ENCODE measurements around the gene ARHGAP32.
"Not testable (repeated sequence)": the region's sequence is repeated elsewhere in the genome, so short reads cannot be mapped to it uniquely, and the experiment has no call there.

ARHGAP32 gene

DNA sequence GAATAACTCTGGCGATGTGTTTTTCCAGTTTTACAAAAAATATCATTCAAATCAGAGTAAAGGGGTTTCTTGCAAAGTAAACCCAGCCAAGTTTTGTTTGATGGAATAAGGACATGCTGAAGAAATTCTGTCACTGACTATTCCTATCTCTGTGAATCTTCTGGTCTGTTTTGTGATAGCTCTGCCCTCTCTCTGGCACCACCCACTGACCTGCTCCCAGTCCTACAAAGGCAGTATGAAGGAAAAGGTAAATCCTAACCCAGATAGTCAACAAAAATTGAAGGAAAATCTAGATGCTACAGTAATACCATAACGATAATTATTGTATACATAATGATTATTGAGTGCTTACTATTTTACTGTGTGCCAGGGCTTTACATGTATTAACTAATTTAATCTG, 173.1 kb downstream of the ARHGAP32 start:
- TF ChIP-seq, protein P1, sequence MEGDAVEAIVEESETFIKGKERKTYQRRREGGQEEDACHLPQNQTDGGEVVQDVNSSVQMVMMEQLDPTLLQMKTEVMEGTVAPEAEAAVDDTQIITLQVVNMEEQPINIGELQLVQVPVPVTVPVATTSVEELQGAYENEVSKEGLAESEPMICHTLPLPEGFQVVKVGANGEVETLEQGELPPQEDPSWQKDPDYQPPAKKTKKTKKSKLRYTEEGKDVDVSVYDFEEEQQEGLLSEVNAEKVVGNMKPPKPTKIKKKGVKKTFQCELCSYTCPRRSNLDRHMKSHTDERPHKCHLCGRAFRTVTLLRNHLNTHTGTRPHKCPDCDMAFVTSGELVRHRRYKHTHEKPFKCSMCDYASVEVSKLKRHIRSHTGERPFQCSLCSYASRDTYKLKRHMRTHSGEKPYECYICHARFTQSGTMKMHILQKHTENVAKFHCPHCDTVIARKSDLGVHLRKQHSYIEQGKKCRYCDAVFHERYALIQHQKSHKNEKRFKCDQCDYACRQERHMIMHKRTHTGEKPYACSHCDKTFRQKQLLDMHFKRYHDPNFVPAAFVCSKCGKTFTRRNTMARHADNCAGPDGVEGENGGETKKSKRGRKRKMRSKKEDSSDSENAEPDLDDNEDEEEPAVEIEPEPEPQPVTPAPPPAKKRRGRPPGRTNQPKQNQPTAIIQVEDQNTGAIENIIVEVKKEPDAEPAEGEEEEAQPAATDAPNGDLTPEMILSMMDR (IDR thresholded peaks at IDR 0.05; ENCODE audit: extremely low read depth, insufficient read depth, missing control alignments) = no peak
- in situ Hi-C loops (cut with MboI; ENCODE audit: low pct_unique_long_range_greater_than_20kb, low sequenced_read_pairs, unreplicated experiment) = no loop called here

DNA sequence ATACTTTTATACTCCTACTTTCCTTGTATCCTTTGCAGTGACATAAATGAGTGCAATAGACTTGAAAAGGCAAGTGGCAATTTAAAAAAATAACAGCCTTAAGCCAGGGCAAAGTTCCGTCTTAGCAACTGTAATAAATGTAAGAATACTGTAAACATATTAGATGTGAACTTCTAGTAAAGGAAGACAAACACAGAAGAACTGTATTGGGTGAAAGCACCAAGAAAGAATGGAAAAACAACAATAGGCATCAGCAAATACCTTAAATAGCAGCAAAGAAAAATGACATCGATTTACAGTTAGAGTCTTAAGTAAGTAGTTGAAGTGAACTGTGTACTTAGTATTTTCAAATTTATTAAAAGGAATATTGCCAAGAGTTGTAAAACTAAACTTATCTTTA, 174.0 kb downstream of the ARHGAP32 start:
- TF ChIP-seq, protein P1 (IDR thresholded peaks at IDR 0.05; ENCODE audit: extremely low read depth, insufficient read depth, missing control alignments) = no peak
- in situ Hi-C loops (cut with MboI; ENCODE audit: low pct_unique_long_range_greater_than_20kb, low sequenced_read_pairs, unreplicated experiment) = no loop called here
- no peak for DNase-seq (ENCODE audit: low spot score)

More for the DNA sequence above, 173.1 kb downstream of the ARHGAP32 start:
- no peak for DNase-seq (ENCODE audit: low spot score)

DNA sequence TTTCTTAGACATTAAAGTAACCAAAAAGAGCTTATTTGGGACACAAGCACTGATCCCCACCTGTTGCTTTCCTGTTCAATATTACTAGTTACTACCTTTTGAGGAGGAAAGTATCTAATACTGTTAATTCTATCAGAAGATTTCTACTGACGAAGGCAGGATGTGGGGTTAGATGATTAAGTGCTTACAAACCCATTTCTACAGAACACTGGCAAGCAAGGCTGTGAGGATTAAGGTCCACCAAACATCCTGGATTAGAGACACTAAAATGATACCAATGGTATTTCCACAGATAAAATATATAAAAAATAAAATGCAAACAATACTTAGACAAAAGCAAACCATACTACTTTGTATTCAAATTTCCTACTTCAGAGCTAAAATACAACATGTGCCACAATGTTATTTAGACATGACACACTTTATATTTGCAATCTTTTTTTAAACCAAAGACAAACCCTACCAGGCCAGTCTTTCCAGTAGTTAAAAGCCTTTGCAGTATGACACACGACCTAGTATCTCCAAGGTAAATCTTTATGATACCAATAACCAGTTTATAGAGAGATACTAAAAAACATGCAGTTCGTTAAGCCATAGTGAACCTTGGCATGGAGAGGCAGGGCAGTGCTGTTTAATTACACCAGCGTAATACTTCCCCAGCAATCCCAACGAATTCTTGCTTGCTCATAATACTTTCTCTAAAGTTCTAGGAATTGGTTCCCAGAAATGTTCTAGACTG, 178.2 kb downstream of the ARHGAP32 start:
- in situ Hi-C loops (cut with MboI; ENCODE audit: low pct_unique_long_range_greater_than_20kb, low sequenced_read_pairs, unreplicated experiment) = no loop called here
- TF ChIP-seq, protein P1 (IDR thresholded peaks at IDR 0.05; ENCODE audit: extremely low read depth, insufficient read depth, missing control alignments) = no peak
- DNase-seq (ENCODE audit: low spot score) = no peak

DNA sequence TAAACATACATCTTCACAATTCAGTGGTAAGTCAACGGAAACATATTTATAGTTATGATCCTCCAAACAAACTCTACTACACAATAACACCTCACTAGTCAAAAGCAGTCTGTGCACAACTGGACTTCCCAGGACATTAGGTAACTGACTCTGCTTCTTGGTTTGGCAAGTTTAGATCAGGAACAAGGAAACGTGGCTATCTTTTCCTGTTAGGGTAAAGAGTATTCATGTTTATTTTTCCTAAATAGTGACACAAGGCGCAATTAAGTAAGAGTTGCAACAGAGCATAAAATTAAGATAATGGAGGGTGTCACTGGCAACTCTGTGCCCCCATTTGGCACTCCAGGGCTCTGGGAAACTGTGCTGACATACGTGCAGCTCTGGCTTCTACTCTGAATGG, 179.2 kb downstream of the ARHGAP32 start:
- TF ChIP-seq, protein P1 (IDR thresholded peaks at IDR 0.05; ENCODE audit: extremely low read depth, insufficient read depth, missing control alignments) = no peak
- in situ Hi-C loops (cut with MboI; ENCODE audit: low pct_unique_long_range_greater_than_20kb, low sequenced_read_pairs, unreplicated experiment) = no loop called here
- no peak for DNase-seq (ENCODE audit: low spot score)

DNA sequence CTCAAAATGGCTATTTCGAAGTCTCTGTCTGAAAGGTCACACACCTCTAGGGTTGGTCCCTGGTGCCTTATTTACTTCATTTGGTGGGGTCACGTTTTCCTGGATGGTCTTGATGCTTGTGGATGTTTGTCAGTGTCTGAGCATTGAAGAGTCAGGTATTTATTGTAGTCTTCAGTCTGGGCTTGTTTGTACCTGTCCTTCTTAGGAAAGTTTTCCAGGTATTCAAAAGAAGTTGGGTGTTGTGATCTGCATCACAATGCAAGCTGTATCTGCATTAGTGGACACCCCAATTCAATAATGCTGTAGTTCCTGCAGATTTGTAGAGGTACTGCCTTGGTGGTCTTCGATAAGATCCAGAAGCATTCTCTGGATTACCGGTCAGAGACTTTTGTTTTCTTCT, 186.0 kb downstream of the ARHGAP32 start:
- DNase-seq (ENCODE audit: low spot score) = no peak
- in situ Hi-C loops (cut with MboI; ENCODE audit: low pct_unique_long_range_greater_than_20kb, low sequenced_read_pairs, unreplicated experiment) = no loop called here
- TF ChIP-seq, protein P1 (IDR thresholded peaks at IDR 0.05; ENCODE audit: extremely low read depth, insufficient read depth, missing control alignments) = no peak

DNA sequence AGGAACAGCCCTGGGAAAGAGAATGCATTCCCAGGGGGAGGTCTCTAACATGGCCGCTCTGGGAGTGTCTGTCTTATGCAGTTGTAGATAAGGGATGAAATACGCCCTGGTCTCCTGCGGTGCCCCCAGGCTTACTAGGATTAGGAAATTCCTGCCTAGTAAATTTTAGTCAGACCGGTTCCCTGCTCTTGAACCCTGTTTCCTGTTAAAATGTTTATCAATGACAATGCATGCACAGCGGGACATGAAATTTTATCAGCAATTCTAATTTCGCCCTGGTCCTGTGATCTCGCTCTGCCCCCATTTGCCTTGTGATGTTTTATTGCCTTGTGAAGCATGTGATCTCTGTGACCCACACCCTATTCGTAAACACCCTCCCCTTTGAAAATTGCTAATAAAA, 193.0 kb downstream of the ARHGAP32 start:
- in situ Hi-C loops (cut with MboI; ENCODE audit: low pct_unique_long_range_greater_than_20kb, low sequenced_read_pairs, unreplicated experiment); DNase-seq (ENCODE audit: low spot score): not testable (repeated sequence)

DNA sequence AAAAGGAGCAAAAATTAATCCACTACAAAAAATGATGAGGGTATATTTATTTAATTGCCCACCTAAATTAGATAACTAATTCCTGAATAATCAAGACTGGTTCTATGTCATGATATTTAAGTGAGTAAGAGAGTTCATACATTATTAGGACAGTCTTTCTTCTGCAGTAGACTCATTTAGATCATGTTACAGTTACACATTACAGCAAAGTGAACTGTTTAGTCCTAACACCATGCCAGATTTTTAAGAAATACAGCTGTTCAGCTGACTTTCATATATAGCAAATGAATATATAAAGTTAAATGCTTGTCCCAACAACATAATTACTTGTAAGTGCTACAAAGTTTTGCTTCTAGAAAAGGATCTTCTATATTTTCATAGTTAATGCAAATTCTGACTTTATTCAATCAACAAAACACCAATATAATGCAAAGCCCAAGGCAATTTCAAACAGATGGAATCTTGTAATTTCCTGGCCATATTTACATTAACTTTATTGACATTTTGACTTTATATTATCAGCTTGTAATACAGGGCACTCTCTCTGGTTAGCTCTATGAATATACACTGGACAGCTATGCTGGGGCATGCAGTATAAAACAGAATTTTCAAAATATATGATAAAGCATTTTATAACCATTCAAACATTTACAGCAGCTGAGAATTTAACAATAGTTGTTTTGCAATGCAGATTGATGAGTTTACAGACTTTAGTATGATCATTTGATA, 203.7 kb downstream of the ARHGAP32 start:
- no peak for DNase-seq (ENCODE audit: low spot score)
- TF ChIP-seq, protein P1 (IDR thresholded peaks at IDR 0.05; ENCODE audit: extremely low read depth, insufficient read depth, missing control alignments) = no peak
- in situ Hi-C loops (cut with MboI; ENCODE audit: low pct_unique_long_range_greater_than_20kb, low sequenced_read_pairs, unreplicated experiment) = no loop called here
